Neural progenitor cell (in vitro differentiated cells): Measurements from ENCODE around the gene AP2A2.

Experiments
- EZH2 ChIP-seq: fragments of 200-600 bp; sonication (generic); IDR thresholded peaks from 2 replicates; pipeline ENCODE4 v1.6.1; 2017; ENCODE audit warnings: antibody characterized with exemption, mild to moderate bottlenecking, moderate library complexity
- EZH2phosphoT487 ChIP-seq: fragments of 200-600 bp; sonication (generic); IDR thresholded peaks from 2 replicates; pipeline ENCODE4 v1.6.1; 2017; ENCODE audit warnings: antibody characterized with exemption
- TF ChIP-seq, protein P1 (sequence below): fragments of 200-600 bp; sonication (generic); IDR thresholded peaks from 2 replicates; pipeline ENCODE4 v1.5.1; 2017; ENCODE audit warnings: antibody characterized with exemption, mild to moderate bottlenecking

DNA sequence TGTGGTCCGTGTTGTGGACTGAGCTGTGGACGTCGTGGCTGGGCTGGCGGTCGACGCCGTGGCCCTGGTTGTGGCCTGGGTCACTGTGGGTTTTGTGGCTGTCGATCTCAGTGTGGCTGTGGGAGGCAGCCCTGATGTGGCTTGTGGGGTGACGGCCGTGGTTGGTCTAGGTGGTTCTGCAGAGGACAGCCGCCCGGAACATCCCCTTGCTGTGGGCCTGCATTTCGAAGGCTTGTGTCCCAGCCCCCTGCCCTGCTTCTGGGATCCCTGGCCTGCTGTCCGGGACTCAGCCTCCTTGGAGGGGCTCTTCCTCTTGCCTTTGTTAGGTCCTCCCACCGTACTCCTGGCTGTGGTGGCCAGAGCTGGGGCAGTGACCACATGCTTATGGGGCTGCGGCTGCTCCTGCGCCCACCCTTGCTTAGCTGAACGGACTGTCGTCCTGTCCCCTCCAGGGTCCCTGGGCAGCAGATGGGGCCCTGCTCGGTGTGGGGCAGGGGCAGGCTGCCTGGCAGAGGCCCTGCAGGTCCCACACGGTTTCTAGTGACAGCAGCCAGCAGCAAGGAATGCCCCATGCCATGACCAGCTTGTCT, 93.7 kb downstream of the AP2A2 start:
- TF ChIP-seq, protein P1, sequence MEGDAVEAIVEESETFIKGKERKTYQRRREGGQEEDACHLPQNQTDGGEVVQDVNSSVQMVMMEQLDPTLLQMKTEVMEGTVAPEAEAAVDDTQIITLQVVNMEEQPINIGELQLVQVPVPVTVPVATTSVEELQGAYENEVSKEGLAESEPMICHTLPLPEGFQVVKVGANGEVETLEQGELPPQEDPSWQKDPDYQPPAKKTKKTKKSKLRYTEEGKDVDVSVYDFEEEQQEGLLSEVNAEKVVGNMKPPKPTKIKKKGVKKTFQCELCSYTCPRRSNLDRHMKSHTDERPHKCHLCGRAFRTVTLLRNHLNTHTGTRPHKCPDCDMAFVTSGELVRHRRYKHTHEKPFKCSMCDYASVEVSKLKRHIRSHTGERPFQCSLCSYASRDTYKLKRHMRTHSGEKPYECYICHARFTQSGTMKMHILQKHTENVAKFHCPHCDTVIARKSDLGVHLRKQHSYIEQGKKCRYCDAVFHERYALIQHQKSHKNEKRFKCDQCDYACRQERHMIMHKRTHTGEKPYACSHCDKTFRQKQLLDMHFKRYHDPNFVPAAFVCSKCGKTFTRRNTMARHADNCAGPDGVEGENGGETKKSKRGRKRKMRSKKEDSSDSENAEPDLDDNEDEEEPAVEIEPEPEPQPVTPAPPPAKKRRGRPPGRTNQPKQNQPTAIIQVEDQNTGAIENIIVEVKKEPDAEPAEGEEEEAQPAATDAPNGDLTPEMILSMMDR = no peak
- no peak for TF ChIP-seq EZH2
- TF ChIP-seq EZH2phosphoT487 = no peak
